Glomerular endothelial cell (primary cell): Measurements from ENCODE around the gene AZI2. TPM values are rescaled to one million over a fixed set of nuclear protein-coding genes. Genes with fewer than 3 reads are reported as not detected.

Experiments used
- DNase-seq: peaks from one replicate; pipeline ENCODE4 v3.0.0-alpha.2; 2011; ENCODE audit warnings: low read depth, low spot score; ENCODE audit errors: extremely low read depth
- total RNA-seq: library from RNA; depleted of rRNA; stranded (reverse); fragments of >200 nt; gene quantifications from 2 replicates; pipeline ENCODE4 v1.2.3, GENCODE V29; 2015

The AZI2 gene
- total RNA-seq, 1 donor from 2014 or later = 73.3 TPM

DNA sequence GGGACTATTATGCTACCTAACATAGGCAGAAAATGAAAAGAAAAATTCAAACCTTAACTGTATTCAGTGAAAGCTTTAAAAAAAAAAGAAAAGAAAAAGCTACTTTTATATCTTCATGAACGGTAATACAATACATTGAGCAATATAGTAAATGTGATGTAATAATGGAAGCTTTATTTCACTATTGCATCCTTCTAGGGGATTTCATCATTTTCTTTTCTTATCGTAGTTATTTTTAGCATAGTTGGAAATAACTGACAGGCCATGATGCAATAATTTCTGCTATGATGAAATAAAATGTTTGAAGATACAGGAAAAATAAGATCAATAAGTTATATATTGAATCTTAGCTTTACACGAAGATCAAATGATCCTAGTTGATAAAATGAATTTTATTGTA, 40.4 kb downstream of the AZI2 start:
- DNase-seq = no peak

DNA sequence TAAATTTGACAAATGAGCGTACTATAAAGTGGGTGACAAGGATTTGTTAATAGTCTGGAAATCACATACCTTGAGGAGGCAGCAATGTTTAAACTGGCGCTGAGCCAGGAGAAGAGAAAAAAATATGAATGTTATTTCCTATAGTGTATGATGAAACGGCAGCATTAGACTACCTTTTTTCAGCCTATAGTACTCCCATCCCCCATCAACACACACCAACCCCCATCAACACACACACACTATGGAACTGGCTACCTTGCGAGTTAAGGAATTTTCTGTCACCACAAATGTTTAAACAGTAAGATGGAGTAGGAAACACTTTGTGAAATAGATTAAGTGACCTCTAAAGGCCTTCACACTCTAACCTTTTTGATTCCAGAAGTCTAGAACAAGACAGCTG, 46.9 kb downstream of the AZI2 start:
- DNase-seq = no peak

DNA sequence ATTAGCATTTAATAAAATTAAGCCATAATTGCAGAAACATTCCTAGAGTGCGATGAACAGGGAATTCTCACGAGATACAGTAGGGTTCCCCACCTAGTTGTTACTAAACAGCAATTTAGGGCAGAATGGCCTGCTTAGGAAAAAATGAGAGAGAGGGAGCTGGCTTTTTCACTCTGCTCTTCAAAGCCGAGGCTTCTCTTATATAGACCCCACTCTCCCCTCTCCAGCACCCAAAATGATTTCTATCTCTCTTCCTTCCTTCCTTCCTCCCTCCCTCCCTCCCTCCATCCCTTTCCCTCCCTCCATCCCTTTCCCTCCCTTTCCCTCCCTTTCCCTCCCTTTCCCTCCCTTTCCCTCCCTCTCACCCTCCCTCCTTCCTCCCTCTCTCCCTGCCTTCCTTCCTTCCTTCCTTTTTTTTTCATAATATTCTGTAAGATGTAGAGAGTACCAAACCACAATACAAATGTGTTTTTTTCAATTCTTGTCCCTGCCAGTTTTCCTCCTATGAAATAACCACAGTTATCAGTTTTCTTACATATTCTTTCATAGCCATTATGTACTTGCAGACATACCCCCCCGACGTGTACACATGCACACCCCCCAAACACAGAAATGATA, 48.2 kb downstream of the AZI2 start:
- no peak for DNase-seq

DNA sequence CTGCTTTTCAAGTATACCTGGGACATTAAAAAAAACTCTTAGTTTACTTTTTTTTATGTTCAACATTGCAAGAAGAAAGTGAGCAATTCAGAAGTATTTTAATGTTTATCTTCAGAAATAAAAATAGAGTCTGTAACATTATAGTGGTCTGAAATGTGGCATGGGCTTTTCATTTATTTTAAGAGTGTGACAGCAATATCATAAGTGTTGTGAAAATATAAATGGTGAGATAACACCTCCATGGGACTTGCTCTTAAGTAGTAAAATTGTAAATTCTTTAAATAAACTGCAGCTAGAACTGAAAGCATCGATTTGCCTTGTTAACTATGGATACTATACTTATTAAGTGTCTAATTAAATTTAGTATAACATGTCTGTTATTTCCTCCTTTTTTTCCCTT, 48.9 kb downstream of the AZI2 start:
- no peak for DNase-seq

DNA sequence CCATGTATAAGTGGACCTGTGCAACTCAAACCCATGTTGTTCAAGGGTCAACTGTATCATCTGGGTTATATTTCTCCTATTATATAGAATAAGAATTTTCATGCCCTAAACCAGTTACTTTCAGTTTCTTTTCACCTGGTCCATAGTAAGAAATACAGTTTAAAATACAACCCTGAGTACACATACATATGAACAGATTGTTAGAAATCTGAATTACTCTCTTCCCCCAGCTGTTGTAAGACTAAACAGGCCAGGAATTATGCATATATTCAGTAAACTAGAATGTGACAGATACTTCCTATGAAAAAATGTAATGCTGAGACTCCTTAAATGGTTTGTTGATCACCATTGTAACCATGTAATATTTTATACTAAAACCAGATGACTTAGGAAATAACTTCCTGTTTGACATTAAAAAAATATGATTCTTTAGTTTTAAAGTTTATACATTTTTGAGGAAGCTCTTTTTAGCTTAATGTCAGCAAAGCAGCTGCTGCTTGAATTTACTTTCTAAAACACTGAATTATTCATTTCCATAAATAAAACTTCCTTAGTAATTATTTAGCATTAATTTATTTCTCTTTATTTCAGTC, 52.6 kb downstream of the AZI2 start:
- no peak for DNase-seq

DNA sequence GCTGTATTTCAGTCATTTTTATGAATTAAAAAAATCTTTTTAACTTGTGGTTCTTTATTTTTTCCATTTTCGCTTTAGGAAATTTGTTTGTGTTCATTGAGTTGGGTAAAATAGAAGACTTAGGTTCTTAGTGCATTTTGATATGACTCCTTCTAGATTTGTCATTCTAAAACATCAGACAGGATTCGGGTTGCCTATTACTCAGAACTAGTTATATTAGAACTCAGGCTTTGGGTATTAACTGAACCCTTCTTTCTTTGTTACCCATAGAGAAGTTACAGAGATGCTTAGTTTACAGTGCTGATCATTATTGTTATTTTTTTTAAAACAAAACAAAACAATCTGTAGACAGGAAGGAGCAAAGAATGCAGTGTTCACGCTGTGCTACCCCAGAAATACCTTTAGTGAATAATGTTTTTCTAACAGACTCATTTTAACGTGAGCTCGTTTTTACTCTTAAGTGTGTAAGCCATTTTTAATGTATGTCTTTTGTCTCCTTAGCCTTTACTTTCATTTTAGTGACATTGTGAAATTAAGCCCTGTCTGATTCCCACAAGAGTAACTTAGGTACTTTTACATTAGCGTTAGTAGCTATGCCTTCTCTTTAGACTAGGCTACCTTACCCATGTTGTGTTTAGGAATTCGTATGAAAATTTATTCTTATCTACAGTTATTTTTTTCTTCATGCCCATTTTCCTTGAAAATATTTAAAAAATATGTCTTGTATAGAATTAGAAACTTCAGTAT, 53.8 kb downstream of the AZI2 start:
- no peak for DNase-seq

DNA sequence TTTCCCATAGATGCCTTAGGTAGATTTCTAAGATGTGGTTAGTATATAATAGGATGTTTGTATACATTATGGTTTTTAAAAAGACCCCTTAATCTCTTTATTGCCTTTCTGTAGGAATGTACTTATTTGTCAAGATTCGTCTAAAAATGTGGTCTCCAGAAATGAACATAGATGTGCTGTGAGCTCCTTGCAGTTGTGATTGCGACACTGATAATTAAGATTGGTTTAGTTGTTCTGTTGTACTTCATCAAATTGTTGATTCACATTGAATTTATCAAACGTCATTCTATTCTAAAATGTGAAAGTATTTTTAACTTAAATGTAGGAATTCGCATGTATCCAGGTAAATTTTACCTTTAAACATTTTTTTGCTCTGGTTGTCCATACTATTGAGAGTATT, 56.0 kb downstream of the AZI2 start:
- DNase-seq = no peak

DNA sequence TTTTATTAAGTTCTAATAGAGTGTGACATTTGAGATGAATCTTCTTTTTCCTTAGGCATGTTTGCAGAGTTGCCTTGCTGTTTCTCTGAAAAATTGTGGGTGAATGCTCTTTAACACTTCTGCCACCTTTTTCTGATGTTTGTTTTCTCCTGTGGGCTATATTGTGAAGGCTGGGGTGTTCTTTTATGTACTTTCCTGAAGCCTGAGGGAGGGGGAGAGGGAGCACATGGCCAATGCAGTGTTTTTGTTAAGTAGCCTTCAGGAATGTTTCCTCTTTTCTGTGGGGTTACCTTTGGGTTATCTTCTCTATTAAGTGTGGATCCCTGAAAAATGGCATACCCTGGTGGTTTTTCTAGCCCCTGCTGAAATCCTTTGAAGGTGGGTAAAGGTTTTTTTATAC, 57.0 kb downstream of the AZI2 start:
- no peak for DNase-seq

DNA sequence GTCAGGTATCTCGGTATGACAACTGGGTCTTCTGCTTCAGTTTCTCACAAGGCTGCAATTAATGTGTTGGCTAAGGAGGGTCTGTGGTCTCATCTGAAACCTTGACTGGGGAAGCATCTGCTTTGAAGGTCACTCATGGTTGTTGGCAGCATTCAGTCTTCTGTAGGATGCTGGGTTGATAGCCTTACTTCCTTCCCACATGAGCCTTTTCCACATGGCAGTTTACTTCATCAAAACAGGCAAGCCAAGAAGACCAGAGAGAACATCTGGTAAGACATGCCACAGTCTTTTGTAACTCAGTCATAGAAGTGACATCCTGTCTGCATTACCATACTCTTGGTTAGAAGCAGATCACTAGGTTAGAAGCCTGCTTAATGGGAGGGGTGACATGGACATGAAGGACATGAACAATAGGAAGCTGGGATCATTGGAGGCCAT, 57.7 kb downstream of the AZI2 start:
- DNase-seq = no peak

DNA sequence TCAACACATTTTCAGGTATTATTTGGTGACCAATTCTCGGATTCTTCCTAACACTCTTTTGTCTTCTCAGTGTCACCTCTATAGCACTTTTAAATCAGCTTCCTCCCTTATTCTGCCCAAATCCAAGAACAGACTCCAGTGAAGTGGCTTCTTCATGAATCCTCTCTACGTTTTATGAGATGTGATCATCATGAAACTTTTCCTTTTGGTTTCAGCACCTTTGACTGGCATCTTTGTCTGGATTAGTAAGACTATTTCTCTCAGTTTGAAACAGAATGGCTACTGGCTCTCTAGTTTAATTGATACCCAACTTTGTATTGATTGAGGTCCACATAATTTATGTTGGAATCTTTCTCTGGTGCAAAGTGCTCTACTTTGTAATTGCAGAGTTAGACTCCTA, 61.6 kb downstream of the AZI2 start:
- DNase-seq = no peak

DNA sequence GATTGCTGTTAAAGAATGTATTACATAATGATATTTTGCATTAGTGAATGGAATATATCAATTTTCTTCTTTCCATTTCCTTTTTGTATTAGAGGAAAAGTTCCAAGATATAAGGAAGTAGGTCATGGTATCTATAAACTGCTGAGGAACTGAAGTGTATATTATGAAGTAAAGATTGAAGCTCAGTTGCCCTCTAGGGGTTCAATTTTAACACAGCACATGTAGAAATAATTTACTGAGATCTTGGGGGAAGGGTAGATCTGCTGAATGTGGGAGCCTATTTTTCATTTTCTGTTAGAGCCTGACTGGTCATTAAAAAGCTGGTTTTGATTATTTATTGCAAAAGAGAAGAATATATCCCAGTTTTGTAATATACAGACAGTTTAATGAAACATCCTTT, 62.0 kb downstream of the AZI2 start:
- DNase-seq = no peak

DNA sequence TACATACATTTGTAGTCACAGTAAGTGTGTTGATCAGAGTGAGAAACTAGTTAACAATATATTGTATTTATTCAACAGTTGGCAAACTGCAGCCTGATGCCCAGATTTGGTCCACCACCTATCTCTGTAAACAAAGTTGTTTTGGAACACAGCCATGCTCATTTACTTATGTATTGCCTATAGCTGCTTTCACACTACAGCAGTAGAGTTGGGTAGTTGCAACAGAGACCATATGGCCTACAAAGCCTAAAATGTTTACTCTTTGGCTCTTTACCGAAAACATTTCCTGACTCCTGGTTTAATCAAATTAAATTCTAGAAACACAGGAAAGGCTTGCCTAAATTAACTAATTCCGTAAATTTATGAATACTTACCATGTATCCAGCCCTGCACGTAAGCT, 67.8 kb downstream of the AZI2 start:
- no peak for DNase-seq

DNA sequence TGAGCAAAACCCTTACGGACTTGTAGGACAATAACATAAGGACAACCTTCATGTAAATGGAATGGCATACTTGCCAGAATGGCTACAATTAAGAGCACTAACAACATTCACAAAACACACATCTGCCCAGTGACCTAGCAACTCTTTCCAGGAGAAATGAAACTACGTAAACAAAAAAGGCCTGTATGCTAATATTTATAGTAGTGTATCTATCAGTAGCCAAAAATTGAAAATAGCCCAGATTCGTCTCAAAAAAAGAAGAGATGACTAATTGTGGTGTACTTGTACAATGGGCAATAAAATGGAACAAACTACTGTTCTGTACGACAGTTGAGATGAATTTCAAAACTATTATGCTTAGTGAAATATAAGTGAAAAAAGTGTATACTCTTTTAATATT, 68.9 kb downstream of the AZI2 start:
- no peak for DNase-seq

DNA sequence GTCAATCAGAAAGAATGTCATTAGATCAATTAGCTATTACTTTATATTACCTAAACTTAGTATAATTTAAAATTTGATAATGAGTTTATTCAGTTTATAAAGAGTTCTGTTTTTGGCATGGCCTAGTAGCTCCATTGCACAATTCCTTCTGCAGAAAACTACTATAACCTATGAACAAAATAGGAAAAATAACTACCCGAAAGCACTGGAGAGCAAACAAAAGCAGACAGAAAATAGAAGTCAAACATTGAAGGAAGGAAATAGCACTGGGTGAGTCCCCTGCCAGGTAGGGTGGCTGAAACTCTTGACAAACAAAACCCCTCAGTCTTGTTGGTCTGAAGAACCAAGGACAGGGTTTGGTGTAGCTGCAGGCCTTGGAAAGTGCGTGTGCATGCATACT, 69.7 kb downstream of the AZI2 start:
- no peak for DNase-seq

DNA sequence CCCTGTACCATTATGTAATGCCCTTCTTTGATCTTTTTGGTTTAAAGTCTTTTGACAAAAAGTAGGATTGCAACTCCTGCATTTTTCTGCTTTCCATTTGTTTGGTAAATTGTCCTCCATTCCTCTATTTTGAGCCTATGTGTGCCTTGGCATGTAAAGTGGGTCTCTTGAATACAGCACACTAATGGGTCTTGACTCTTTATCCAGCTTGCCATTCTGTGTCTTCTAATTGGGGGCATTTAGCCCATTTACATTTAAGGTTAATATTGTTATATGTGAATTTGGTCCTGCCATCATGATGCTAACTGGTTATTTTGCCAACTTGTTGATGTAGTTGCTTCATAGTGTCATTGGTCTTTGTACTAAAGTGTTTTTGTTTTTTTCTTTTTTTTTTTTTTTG, 74.8 kb downstream of the AZI2 start:
- no peak for DNase-seq

Other genes starting within 250 kb of the AZI2 start
- 11.3 and 16.0 TPM in 2 replicates for gene CMC1, start 107.2 kb downstream of the AZI2 start, total RNA-seq
- 0.18 TPM in 1 of 2 replicates, not detected in the other for gene ZCWPW2, start 103 bp downstream of the AZI2 start, total RNA-seq